IPS DF 19.7 (cell line): ENCODE measurements around the gene SOX30.

ENCODE experiments used
- DNase-seq: peaks from one replicate; pipeline ENCODE4 v3.0.0-alpha.2; 2013; ENCODE audit warnings: low read depth, low spot score

Gene SOX30

GRCh38 chr5:157607371-157608161 lies 44.7 kb downstream of the SOX30 start:
- DNase-seq, result no peak

GRCh38 chr5:157606046-157606445 lies 46.2 kb downstream of the SOX30 start:
- DNase-seq, result no peak

GRCh38 chr5:157603333-157604190 lies 48.7 kb downstream of the SOX30 start:
- DNase-seq, result no peak

GRCh38 chr5:157602505-157602904 lies 49.7 kb downstream of the SOX30 start:
- no peak for DNase-seq

GRCh38 chr5:157600252-157600651 lies 52.0 kb downstream of the SOX30 start:
- DNase-seq, result no peak

- no peak for DNase-seq
These were observed 52.7 kb downstream of the SOX30 start for GRCh38 chr5:157599565-157599964.

- DNase-seq, result no peak
These were observed 53.8 kb downstream of the SOX30 start for GRCh38 chr5:157598350-157598936.

- DNase-seq, result no peak
These were observed 55.0 kb downstream of the SOX30 start for GRCh38 chr5:157597277-157597676.

GRCh38 chr5:157596487-157596886 lies 55.8 kb downstream of the SOX30 start:
- no peak for DNase-seq

- DNase-seq, result no peak
These were observed 57.4 kb downstream of the SOX30 start for GRCh38 chr5:157594675-157595459.

- DNase-seq, result no peak
These were observed 58.0 kb downstream of the SOX30 start for GRCh38 chr5:157594257-157594656.

- DNase-seq, result no peak
These were observed 59.0 kb downstream of the SOX30 start for GRCh38 chr5:157593052-157593757.

- DNase-seq, result no peak
These were observed 59.6 kb downstream of the SOX30 start for GRCh38 chr5:157592594-157592993.

GRCh38 chr5:157590478-157590877 lies 61.8 kb downstream of the SOX30 start:
- DNase-seq, result no peak

- no peak for DNase-seq
These were observed 67.6 kb downstream of the SOX30 start for GRCh38 chr5:157584628-157585027.

GRCh38 chr5:157582731-157583620 lies 69.3 kb downstream of the SOX30 start:
- DNase-seq, result no peak

GRCh38 chr5:157581901-157582300 lies 70.3 kb downstream of the SOX30 start:
- no peak for DNase-seq

- DNase-seq, result no peak
These were observed 74.0 kb downstream of the SOX30 start for GRCh38 chr5:157578079-157578780.

GRCh38 chr5:157576678-157577077 lies 75.6 kb downstream of the SOX30 start:
- no peak for DNase-seq
